ENCODE data around the gene SMIM7. TPM values are rescaled to one million over a fixed set of nuclear protein-coding genes. Genes with fewer than 3 reads are reported as not detected.

The SMIM7 gene
- total RNA-seq, 4 donors from 2014 or later = 91.1 to 127 (median 113) TPM

DNA sequence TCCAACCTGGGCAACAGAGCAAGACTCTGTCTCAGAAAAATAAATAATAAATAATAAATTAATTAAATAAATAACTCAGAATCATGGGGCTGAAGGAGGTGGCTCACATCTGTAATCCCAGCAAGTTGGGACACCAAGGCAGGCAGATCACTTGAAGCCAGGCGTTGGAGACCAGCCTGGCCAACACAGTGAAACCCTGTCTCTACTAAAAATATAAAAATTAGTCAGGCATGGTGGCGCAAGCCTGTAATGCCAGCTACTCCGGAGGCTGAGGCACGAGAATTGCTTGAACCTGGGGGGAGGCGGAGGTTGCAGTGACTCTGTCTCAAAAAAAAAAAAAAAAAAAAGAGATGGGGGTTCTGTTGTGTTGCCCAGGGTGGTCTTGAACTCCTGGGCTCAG lies 8.2 kb upstream of the SMIM7 start:
- TF ChIP-seq CTCF (IDR thresholded peaks at IDR 0.05; ENCODE audit: low read depth) = no peak

DNA sequence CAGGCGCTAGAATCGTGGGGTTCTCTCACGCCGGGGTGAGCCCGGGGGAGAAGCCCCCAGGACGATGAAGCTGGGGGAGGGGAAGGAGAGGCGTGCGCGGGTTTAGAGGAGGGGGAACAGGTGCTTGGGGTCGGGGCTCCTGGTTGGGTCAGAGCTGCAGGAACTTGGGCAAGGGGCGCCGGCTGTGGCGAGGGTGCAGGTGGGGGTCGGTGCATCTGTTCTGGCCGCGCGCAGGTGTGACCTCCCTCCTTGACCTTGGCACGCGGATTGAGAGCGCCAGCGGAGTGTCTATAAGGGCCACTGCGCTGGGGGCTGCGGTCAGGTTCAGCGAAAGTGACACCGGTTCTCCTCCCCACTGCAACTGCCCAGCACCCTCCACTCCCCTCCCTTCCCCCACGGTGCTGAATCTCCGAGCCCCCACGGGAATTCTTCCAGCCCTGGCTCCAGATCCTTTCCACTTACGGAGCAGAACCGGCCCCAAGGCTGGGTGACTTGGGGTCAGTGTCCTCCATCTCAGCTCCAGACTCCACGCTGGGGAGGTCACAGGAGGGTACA lies 1.6 kb upstream of the SMIM7 start:
- no peak for TF ChIP-seq CTCF (IDR thresholded peaks at IDR 0.05; ENCODE audit: low read depth)

DNA sequence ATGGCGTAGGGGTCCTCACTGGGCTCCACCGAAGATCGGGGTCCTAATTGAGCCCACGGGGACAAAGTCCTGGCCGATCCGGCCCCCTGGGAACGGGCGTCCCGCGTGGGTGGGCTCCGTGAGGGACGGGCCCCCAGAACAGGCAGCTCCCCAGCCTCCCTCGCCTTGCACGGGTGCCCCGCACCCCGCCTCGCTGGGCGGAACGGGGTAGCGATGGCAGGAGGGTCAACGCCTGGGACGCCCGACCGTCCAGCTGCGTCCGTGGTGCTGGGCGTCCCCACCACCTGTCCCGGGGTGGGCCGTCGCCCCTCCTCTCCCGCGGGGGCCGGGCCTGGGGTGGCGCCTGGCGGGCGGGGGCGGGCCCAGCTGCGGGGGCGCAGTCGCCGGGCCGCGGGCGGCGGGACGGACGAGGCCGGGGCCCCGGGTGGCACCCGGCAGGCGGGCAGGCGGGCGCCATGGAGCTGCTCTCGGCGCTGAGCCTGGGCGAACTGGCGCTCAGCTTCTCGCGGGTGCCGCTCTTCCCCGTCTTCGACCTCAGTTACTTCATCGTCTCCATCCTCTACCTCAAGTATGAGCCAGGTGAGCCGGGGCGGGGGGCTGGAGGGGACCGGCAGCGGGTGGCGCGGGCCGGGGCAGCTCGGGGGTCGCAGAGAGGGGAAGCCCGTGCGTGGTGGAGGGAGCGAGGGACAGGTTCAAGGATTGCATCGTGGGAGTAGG lies 977 bp upstream of the SMIM7 start, which contains the start of gene TMEM38A:
Gene TMEM38A, plus strand, starts transcription at position 377 of the 717 bp plus-strand sequence. Its CDS starts 79 bp downstream, at position 456.
- TF ChIP-seq CTCF (IDR thresholded peaks at IDR 0.05; ENCODE audit: low read depth) = no peak

DNA sequence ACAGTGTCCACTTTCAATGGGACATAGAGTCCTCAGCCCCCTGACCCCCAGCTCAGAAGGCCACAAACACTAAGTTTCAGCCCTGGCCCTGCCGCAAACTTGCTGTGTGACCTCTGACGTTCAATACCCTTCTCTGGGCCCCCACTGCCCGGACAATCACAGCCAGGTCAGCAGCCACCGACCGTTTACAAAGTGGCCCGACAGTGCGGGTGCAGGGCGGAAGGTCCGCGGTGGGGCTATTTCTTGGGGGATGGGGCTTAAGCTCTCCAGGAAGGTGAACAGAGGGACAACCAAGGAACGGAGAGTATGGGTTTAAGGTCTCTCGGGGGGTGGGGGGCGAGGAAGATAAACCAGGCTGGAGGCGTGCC lies 496 bp downstream of the SMIM7 start:
- TF ChIP-seq CTCF (IDR thresholded peaks at IDR 0.05; ENCODE audit: low read depth) = no peak

GRCh38 chr19:16657384-16657783 lies 2.6 kb downstream of the SMIM7 start:
- TF ChIP-seq CTCF (IDR thresholded peaks at IDR 0.05; ENCODE audit: low read depth) = no peak

DNA sequence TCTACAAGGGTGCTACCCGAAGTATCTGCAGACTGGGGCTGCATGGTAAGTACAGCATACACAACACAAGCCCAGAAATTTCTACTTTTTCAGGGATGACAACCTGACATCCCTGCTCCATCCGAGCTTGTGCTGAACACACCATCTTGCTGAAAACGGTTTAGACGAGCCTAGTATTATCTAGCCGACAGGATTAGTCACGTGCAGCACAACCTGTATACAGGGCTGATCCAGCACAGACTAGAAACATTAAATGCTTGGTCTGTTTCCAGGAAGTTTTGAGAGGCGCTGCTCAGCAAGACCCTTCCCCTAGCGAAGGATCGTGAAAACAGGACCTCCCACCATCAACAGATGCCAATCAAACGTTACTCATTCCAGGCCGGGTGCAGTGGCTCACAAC lies 4.2 kb downstream of the SMIM7 start:
- TF ChIP-seq CTCF (IDR thresholded peaks at IDR 0.05; ENCODE audit: low read depth) = no peak

DNA sequence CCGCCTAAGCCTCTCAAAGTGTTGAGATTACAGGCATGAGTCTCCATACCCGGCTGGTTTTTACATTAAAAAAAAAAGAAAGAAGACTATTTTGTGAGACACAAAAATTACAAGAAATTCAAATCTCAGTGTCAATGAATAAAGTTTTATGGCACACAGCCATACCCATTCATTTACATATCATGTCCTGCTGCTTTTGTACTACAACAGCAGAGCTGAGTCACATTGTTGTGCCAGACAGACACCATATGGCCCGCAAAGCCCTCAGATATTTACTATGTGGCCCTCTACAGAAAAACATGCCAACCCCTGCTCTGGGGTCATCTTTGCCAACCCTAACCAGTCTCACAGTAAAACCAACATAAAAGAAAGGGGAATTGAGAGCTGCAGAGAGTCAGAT lies 5.3 kb downstream of the SMIM7 start:
- no peak for TF ChIP-seq CTCF (IDR thresholded peaks at IDR 0.05; ENCODE audit: low read depth)

Measured in subcutaneous adipose tissue (tissue), 4 donors.